Measurements from ENCODE around the gene ZFX. TPM values are rescaled to one million over a fixed set of nuclear protein-coding genes. Genes with fewer than 3 reads are reported as not detected.
"Not testable (repeated sequence)": the region's sequence is repeated elsewhere in the genome, so short reads cannot be mapped to it uniquely, and the experiment has no call there.

ZFX gene
- polyA plus RNA-seq: 10 to 100 TPM in 2 of 3 donors, 1 to 10 TPM in 1; 3.5 to 14.0 (median 10.8) TPM

DNA sequence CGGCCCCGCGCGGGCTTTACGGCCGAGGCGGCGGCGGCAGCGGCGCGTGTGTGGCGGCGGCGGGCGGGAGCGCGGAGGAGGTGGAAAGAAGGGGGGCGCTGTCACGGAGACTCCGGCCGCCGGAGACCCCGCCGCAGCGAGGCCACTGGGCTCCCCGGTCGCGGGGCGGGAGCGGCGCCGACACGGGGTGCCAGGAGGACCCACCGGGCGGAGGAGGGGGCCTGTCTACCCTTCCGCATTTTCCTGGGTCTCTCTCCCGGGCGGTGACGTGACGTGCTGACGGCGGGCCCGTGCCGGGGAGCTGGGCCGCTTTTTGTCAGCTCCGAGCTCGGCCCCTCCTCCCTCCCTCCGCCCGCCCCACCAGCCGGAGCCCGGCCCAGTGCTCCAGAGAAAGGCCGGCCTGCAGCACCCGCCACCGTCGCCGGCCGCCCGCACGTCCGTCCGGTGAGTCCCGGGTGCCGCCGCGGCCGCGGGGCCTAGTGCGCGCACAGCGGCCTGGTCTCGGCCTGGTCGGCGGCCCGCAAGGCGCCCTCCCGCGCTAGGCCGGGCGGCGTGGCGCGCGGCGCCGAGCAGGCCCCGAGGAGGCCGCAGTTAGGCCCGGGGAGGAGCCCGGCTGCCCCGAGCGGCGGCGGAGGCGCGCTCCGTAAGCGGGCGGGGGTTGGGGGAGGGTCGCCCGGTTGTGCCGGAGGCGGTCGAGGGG is at the start of gene ZFX:
Gene ZFX, plus strand, starts transcription at position 379 of the 700 bp plus-strand sequence. CDS start 23,014 bp downstream, outside the sequence.
- H3K27ac ChIP-seq (ENCODE audit: low read depth, low read length): peak within 1 kb of the TSS; percentile 97
- 0% methylated on average over 69 to 74 of the region's 104 CpGs; no CpG with 5 or more reads in 1 of the 3 donors for WGBS, 3 donors

GRCh38 chrX:24100713-24101112 is 48.8 kb upstream of the ZFX start:
- no peak overlapping the region for H3K27ac ChIP-seq (ENCODE audit: low read depth, low read length)
- WGBS, 3 donors: 51 to 61% (median 57%) methylated on average over 2 of the region's 2 CpGs

DNA sequence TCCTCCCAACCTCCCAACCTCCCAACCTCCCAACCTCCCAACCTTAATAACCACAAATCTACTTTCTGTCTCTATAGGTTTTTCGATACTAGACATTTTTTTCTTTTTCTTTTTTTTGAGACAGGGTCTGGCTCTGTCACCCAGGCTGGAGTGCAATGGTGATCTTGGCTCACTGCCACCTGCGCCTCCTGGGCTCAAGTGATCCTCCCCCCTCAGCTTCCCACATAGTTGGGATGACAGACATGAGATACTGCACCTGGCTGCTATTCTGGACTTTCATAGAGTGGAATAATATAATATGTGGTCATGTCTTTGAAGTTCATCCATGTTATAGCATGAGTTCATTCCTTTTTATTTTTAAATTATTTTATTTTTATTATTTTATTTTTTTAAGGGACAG is 39.5 kb upstream of the ZFX start:
- WGBS, 3 donors: 50 to 74% (median 70%) methylated on average over 2 of the region's 2 CpGs
- H3K27ac ChIP-seq (ENCODE audit: low read depth, low read length): no peak overlapping the region

GRCh38 chrX:24113181-24113580 is 36.3 kb upstream of the ZFX start:
- 84 to 93% (median 91%) methylated on average over 2 of the region's 2 CpGs for WGBS, 3 donors
- no peak overlapping the region for H3K27ac ChIP-seq (ENCODE audit: low read depth, low read length)

GRCh38 chrX:24117258-24117657 is 32.3 kb upstream of the ZFX start:
- 29 to 52% (median 34%) methylated on average over 3 of the region's 3 CpGs for WGBS, 3 donors

DNA sequence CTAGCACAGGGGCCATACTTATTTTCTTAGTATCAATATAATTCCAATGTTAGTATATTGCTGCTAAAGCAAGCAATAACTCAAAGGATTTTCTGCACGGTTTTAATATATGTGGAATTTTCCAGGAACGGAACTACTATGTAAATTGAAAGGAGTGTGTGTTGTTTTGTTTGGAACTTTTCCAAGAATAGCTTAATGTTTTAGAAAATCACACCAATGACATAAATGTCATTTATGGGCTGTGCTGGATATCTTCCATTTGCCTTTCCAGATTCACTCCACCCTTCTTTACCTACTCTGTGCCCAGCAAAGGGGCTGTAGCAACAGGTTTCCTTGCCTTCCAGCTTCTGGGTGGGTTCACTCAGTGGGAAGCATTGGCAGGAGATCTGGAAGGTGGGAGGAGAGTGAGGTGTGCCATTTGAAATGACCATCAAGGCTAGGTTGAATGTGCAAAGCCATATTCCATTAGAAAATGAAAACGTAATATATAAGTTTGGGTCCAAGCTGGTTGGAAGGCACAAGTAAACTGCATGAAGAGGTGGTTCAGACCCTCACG is 25.2 kb upstream of the ZFX start:
- WGBS, 3 donors: 37 to 68% (median 61%) methylated on average over 4 of the region's 4 CpGs
- no peak overlapping the region for H3K27ac ChIP-seq (ENCODE audit: low read depth, low read length)

More at GRCh38 chrX:24117258-24117657, 32.3 kb upstream of the ZFX start:
- H3K27ac ChIP-seq (ENCODE audit: low read depth, low read length): no peak overlapping the region

DNA sequence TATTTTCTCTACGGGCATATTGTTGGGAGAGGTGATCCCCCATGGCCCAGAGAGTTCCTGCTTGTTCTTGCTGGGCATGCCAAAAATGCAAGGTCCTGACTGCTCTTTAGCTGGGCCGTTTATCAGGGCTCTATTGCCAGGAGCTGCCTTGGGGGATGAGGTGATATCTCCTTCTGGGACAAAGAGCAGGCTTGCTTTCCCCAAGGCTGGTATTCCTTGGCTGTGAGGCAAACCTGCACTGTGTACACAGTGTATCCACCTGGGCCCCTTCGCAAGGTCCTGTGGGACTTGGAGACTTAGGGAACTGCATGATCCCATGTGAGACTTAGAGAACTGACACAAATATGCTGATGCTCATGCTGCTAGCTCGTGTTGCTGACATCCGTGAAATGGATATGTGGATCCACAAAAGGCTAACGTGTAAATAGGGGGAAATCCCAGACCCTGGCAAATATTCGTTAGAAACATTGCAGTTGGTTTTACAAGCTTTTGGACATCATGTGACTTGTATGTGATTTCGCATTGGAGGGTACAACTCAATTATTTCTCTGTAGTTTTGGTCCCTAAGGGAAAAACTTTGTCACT is 24.4 kb upstream of the ZFX start:
- H3K27ac ChIP-seq (ENCODE audit: low read depth, low read length): no peak overlapping the region
- 43 to 78% (median 70%) methylated on average over 8 of the region's 8 CpGs for WGBS, 3 donors

- H3K27ac ChIP-seq (ENCODE audit: low read depth, low read length): no peak overlapping the region
- WGBS, 3 donors: 100% methylated on average over 1 of the region's 1 CpG
These were observed 18.1 kb upstream of the ZFX start for GRCh38 chrX:24131476-24131875.

DNA sequence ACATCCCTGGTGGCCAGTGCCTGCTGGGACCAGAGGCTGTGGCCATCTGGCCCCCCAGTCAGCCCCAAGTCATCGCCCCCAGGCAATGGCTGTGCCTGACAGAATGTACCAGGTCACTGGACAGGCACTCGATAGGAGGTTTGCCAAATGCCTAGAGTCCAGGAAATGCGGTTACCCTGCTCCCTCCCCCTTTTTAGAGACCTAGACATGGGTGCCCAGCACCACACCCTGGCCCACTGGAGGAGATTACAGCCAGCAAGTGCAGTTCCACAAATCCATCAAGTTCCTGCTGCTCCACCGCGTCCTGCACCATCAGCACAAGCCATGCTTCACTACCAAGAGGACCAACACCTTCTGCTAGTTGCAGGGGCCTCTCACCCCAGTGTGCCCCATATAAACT is 16.2 kb upstream of the ZFX start:
- H3K27ac ChIP-seq (ENCODE audit: low read depth, low read length): no peak overlapping the region
- WGBS, 3 donors: 82 to 96% (median 82%) methylated on average over 5 of the region's 5 CpGs

GRCh38 chrX:24135768-24136167 is 13.8 kb upstream of the ZFX start:
- 55 to 82% (median 55%) methylated on average over 4 to 7 of the region's 9 CpGs for WGBS, 3 donors
- H3K27ac ChIP-seq (ENCODE audit: low read depth, low read length): not testable (repeated sequence)

DNA sequence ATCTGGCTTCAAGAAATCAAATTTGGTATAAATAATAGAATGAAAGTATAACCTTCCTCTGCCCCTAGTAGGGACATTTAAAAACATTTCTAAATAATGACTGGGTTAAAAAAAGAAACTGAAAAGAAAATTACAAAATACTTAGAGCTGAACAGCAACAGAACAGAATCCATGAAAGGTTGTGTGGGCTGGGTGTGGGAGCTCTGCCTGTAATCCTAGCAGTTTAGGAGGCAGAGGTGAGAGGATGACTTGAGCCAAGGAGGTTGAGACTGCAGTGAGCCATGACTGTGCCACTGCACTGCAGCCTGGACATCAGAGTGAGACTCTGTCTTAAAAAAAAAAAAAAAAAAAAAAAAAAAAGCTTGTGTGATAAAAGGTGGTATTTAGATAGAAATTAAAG is 12.3 kb upstream of the ZFX start:
- no peak overlapping the region for H3K27ac ChIP-seq (ENCODE audit: low read depth, low read length)

DNA sequence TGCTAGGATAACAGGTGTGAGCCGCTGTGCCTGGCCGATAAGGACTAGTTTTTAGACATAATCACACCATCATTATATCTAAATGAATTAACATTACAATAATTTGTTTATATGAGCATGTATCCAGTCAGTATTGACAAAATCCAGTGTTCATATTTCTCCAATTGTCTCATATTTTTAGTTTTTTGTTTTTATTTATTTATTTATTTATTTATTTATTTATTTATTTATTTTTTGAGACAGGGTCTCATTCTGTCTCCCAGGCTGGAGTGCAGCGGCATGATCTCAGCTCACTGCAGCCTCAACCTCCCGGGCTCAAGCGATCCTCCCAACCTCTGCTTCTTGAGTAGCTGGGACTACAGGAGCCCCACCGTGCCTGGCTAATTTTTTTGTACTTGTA is 5.5 kb upstream of the ZFX start:
- H3K27ac ChIP-seq (ENCODE audit: low read depth, low read length): not testable (repeated sequence)
- WGBS, 3 donors: 97 to 99% (median 98%) methylated on average over 6 of the region's 6 CpGs

DNA sequence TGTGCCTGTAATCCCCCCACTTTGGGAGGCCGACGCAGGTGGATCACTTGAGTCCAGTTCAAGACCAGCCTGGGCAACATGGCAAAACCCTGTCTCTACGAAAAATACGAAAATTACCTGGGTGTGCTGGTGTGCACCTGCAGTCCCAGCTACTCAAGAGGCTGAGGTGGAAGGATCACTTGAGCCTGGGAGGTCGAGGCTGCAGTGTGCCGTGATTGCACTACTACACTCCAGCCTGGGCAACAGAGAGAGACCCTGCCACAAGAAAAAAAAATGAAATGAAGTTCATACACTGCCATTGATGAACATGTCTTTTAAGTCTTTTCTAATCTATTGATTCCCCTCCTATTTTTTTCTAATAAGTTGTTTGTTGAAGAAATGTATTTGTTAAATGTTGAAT is 5.0 kb upstream of the ZFX start:
- 94 to 95% (median 95%) methylated on average over 4 to 6 of the region's 6 CpGs for WGBS, 3 donors
- no peak overlapping the region for H3K27ac ChIP-seq (ENCODE audit: low read depth, low read length)

DNA sequence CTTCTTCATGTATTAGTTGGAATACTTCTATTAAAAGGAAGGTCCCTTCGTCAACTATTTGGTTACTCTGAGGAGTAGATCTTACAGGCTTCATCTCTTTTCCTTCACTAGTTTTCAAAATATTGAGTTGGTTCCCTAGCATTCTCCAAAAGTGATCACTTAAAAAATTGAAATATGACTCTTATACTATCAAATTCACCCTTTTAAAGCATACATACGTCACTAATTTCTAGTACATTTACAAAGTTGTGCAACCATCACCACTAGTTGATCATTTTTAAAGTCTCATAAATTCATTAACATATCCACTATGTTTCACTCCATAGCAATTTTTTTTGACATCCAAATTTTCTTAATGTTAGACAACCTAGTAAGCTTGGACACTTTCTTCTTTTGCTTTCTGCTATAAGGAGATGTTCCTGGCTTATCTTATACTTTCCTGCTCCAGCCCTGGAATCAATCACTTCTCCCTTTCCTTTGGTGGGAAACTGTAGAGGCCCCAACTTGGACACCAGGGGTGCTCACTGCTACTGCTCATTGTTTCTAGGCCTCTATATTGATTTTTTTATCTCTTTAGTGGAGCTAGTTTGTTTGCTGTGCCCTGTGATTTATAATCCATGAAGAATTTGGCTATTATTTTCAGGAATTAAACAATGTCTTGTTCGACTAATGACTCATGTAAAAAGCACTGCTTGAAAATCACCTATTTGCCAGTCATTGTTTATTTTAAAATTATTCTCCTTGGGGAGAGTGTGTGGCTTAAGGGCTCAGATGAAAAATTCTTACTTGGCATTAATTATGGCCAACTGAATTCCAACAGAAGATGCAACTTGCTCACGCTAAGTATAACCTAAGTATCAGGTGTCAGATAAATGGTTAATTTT is 4.0 kb upstream of the ZFX start:
- no peak overlapping the region for H3K27ac ChIP-seq (ENCODE audit: low read depth, low read length)
- WGBS, 3 donors: 56 to 83% (median 74%) methylated on average over 4 of the region's 4 CpGs

- H3K27ac ChIP-seq (ENCODE audit: low read depth, low read length): no peak overlapping the region
- 8 to 21% (median 12%) methylated on average over 6 of the region's 6 CpGs for WGBS, 3 donors
These were observed 3.1 kb upstream of the ZFX start for GRCh38 chrX:24146283-24146949.

GRCh38 chrX:24147165-24147564 is 2.4 kb upstream of the ZFX start:
- H3K27ac ChIP-seq (ENCODE audit: low read depth, low read length): no peak overlapping the region

- WGBS, 3 donors: 12 to 19% (median 12%) methylated on average over 3 of the region's 3 CpGs
- H3K27ac ChIP-seq (ENCODE audit: low read depth, low read length): no peak overlapping the region
These were observed 1.4 kb upstream of the ZFX start for GRCh38 chrX:24148121-24148520.

DNA sequence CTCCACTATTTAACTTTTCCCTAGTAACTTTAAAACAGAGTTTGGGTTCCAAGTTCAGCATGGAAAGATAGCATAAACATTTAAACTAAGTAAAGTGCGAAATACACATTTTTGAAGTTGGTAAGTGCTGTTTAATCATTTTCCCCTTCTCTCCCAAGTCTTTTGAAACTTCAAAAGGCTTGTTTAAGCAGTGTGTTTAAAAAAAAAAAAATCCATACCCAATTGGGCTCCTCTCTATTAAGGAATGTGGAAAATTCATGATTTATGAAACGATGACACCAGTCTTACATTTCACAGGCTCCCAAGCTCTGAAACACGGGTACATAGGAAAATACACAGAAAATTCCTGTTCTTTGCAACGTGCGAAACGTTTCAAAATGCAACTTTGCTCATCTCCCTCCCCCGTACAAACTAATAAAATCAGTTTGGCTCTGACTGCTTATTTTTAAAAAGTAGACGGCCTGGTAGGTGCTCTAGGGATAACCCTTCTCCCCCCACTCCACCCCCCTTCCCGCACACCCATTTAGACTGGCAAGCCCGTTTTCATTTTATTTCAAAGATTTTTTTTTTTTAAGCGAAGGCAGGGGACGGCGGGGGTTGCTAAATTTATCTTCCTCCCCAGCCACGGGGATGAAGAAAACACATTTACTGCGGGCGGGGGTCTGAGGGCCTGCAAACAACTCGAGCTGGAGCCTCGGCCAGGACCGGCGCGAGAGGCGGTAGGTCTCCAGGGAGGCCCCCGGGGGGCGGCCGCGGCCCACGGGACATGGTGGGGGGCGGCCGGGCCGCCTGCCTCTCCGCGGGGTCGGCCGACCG is 786 bp upstream of the ZFX start:
- H3K27ac ChIP-seq (ENCODE audit: low read depth, low read length): peak overlapping the region; percentile 97
- 1 to 2% (median 2%) methylated on average over 14 to 35 of the region's 35 CpGs for WGBS, 3 donors
